Liver (tissue), 3 donors: ENCODE results near the gene RASGRF2.

Experiments
- SP1 ChIP-seq: IDR thresholded peaks from 2 replicates; pipeline ENCODE4 v1.6.1; 2018; ENCODE audit warnings: antibody characterized with exemption, mild to moderate bottlenecking
- TF ChIP-seq, protein P1 (sequence below): fragments of 150-350 bp; IDR thresholded peaks from 2 replicates; pipeline ENCODE4 v1.5.1; 2017; ENCODE audit warnings: improper control_type of control experiment, low read depth, low read length; ENCODE audit not compliant: missing input control
- TF ChIP-seq, protein P2 (sequence below): IDR thresholded peaks from 2 replicates; pipeline ENCODE4 v1.6.1; 2016; ENCODE audit warnings: antibody characterized with exemption
- donor health status: healthy.
- donor health status: healthy.

DNA sequence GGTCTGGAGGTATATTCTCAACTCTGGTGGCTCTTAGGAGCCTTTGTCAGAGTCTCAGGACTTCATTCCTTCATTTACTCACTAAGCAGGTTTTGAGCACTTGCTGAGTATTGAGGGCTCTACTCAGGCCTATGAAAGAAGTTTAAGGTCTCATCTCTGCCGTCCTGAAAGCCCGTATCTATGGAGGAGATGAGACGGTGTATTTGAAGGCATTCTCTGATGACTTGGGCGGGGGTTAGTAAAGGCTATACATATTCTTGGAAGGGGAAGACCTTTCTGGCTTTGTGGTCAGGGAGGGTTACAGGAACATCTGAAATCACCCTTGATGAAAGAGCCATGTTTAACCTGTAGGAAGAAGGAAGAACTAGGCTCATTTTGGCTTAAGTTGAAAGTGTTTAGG is 21.9 kb downstream of the RASGRF2 start:
- no peak for TF ChIP-seq SP1
- TF ChIP-seq, protein P1, sequence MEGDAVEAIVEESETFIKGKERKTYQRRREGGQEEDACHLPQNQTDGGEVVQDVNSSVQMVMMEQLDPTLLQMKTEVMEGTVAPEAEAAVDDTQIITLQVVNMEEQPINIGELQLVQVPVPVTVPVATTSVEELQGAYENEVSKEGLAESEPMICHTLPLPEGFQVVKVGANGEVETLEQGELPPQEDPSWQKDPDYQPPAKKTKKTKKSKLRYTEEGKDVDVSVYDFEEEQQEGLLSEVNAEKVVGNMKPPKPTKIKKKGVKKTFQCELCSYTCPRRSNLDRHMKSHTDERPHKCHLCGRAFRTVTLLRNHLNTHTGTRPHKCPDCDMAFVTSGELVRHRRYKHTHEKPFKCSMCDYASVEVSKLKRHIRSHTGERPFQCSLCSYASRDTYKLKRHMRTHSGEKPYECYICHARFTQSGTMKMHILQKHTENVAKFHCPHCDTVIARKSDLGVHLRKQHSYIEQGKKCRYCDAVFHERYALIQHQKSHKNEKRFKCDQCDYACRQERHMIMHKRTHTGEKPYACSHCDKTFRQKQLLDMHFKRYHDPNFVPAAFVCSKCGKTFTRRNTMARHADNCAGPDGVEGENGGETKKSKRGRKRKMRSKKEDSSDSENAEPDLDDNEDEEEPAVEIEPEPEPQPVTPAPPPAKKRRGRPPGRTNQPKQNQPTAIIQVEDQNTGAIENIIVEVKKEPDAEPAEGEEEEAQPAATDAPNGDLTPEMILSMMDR, result no peak
- TF ChIP-seq, protein P2, sequence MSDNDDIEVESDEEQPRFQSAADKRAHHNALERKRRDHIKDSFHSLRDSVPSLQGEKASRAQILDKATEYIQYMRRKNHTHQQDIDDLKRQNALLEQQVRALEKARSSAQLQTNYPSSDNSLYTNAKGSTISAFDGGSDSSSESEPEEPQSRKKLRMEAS, result no peak
